Left renal cortex interstitium (tissue), 4 donors: Measurements from ENCODE around the gene DNAH9. TPM values are rescaled to one million over a fixed set of nuclear protein-coding genes. Genes with fewer than 3 reads are reported as not detected.

Experiments
- DNase-seq, 4 donors: peaks; one replicate each; pipeline ENCODE4 v3.0.0-alpha.2; 2013; ENCODE audit warnings: low read depth in 4 of 4, low spot score in 2 of 4, missing footprints in 1 of 4
- polyA plus RNA-seq, 4 donors: library from polyadenylated mRNA; unstranded; fragments of 120-200 nt; gene quantifications; one replicate each; pipeline ENCODE4 v1.2.1, GENCODE V29; 2013; ENCODE audit not compliant: insufficient read length in 4 of 4

The DNAH9 gene
- polyA plus RNA-seq, 4 donors = 4.3 to 10.4 (median 5.5) TPM

DNA sequence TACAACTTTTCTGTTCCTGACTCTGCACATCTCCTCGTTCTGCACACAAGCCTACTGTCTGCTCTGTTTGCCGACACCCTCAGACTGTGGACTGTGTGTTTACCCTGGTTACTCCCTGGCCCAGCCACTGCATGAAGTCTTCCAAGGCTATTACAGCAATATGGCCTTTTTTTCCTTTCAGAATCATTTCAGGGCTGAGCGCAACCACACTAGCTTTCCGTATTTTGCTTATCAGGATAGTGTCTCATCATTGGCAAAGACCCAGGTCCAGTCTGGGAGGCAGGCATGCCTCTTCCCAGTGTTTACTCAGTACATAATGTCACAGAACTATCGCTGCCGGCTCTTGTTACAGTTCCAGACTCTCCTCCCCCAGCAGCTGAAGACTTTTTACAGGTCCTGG is 10.1 kb downstream of the DNAH9 start:
- DNase-seq = peak in 3 of 4 donors; percentile 47 to 56 (median 52)

DNA sequence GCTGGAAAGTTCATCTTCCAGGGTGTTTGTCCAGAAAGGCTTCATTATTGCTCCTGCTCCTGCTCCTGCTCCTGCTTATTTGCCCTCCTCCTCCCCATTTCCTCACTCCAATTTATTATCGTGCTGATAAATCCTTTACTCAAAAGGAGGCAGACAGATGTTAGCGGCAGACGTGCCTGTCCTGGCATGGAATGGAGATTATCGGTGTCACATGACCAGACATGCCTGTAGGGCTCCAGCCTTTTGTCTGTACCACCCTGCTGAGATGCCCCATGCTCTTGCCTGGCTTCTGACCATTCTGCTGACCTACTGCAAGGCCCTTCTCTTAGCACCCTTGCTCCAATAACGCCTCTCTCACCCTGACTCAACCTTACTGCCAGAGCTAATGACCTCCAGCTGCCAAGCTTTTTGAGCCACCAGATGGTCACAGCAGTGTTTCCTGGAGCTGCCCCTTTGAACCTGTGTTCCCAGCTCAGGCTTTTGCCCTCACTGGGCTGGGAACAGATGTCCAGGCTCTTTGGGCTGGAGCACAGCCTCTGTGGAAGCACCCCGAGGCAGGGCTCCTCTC is 12.8 kb downstream of the DNAH9 start:
- no peak for DNase-seq

DNA sequence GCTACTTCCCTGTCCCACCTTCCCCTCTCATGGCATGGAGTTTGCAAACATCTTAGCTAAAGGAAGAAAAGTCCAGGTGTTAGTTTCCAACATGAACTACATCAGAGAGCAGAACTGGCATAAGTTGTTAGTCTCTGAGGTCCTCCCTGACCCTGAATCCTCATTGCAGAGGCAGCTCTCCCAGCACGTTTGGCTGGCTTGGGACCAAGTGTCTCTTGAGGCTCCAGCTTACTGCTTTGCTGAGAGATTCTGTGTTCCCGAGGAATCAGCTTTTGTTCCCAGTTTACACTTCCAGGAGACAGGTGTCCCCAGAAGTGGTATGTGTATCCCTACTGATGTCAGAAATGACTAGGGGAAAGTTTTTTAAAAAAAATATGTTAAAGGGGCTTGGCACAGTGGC is 14.7 kb downstream of the DNAH9 start:
- no peak for DNase-seq

DNA sequence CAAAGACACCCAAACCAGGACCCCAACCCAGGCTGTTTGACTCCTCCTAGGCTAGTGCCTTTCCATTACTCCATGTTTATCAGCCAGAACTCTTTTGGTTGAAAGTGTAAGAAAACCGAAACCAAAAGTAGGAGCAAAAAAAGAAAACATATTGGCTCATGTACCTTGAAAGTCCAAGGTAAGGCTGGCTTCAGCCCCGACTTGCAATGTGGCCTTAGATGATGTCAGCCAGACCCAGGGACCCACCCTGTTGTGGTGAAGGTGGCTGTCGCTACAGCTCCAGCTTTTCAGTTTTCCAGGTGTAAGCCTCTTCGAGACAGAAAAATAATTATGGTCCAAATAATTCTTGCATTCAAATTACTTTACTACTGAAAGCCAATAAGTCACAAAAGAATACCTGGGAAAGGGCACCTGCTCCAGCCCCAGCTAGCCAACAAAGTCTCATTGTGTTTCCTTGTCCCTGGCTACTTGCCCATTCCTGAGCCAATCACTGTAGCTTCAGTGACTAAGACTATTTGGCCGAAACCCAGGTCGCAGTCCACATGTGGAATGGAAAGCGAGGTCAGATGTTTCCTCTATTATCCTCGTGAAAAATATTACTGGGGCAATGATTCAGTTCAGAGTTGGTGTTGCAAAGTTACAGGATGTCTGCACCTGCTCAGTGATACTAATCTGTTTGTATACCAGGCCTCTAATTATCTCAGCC is 20.7 kb downstream of the DNAH9 start:
- DNase-seq = no peak

DNA sequence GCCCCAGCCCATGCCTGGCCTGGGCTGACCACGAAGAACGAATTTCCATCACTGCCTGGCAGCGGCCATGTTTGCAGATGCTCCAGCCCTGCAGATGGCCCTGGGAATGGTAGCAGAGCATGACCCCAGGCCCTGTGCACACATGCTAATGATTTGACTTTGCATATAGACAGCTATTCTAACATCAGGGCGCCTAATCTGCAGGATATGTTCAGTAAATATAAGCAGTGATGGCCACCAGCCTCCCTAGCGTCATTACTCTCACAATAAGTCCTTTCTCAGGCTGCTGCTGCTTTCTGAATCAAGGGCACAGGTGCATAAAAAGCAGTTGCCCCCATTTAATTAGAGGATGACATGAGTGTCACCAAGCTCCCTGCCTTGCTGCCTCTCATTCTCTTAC is 24.2 kb downstream of the DNAH9 start:
- DNase-seq = no peak

DNA sequence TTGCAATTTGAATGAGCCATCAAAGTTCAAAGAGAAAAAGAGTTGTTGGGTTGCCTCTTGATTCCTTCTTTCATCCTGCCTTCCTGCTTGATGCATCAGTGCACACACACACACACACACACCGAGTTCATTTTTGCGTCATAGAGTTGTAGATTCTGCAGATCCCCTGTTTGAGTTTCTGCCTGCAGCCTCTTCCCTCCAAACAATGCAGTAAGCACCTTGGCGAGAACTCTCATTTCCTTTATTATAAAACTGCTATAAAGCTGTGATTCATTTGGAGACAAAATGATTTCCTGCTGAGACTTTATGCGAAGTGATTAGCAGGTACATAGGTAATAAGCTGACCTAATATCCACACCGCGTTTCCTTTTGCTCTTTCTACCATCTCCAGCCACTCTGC is 26.7 kb downstream of the DNAH9 start:
- DNase-seq = no peak

DNA sequence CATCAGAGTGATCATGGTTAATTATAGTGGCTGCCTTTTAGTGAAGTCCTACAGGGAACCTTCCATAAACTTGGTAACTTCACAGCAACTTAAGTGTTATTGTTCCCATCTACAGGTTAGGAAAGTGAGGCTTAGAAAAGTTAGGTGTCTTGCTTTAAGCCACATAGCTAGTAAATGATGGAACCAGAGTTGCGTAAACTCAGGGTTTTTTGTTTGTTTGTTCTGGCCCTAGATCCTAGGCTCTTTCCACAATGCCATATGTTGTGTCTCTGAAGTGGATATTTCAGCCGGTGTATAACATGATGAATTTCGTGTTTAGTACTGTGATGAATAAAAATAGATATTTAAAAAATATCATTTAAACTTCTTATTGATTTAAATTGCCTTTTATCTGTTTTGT is 27.6 kb downstream of the DNAH9 start:
- no peak for DNase-seq

DNA sequence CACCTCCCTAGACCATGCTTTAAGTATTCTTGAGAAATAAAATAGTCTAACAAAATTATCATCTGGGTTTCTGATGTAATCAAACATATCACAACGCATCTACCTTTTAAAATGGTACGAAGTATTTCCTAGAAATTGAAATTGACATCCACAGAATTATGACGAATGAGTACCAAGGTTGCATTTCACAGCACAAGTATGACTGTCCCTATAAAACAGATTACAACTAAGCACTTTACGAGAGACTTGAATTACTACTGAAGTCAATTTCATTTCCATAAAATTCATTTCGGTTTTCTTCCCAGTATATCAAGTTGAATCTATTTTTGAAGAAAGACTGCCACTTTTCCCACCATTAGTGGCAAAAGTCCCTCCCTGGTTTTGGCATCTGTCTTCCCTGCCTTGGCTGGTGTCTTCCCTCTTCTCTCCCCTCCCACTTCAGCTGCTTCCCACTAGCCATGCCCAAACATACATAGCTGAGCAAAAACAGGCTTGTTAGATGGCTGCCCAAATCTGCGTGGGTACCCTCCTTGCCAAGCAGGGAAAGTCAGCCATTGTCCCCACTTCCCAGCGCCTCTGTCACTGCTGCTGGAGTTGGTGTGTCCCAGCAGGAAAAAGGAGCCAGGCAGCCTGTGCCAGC is 29.2 kb downstream of the DNAH9 start:
- DNase-seq = no peak

DNA sequence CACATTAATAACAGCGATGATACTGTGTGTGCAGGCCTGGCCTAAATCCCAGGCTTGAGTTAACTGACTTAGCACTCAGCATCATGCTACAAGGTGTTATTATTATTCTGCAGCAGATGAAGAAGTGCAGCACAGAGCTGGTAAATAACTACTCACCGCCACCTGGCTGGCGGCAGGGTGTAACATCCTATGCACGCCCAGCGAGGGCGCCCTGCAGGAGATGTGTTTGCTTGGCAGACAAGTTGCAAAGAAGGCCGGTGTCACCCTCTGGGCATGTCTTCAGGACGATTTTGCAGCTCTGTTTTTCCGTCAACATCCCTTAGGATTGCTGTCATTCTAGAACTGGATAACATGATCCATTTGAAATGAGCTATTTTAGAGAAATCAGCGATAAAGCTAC is 30.1 kb downstream of the DNAH9 start:
- no peak for DNase-seq

DNA sequence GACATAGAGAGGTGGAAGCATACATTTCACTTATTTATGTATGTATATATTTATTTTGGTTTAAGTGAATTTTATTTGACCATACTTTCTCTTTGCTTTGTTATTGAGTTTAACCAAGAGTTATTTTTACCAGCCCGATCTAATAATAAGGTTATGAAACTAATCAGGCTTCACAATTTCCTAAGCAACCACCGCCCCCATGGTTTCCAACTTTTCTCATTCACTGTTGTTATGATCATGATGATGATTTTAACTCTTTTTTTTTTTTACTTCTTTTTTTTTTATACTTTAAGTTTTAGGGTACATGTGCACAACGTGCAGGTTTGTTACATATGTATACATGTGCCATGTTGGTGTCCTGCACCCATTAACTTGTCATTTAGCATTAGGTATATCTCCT is 30.6 kb downstream of the DNAH9 start:
- DNase-seq = no peak

DNA sequence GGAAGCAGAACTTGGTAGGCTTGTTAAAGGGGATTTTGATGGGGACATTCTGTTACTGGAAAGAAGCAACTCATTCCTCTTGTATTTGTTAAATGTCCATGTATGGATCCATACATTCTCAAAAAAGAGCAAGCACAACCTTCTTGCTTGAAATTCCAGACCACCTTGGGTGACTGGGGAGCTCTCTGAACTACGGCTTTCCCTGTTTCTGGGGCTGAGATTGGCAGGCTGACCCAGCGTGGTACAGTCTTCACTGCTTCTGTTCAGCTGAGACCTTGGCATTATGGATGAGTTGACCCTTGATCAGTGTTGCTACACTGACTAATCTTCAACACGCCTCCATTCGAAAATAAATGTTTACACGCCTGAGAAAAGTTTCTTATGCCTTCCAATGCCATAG is 38.5 kb downstream of the DNAH9 start:
- no peak for DNase-seq

DNA sequence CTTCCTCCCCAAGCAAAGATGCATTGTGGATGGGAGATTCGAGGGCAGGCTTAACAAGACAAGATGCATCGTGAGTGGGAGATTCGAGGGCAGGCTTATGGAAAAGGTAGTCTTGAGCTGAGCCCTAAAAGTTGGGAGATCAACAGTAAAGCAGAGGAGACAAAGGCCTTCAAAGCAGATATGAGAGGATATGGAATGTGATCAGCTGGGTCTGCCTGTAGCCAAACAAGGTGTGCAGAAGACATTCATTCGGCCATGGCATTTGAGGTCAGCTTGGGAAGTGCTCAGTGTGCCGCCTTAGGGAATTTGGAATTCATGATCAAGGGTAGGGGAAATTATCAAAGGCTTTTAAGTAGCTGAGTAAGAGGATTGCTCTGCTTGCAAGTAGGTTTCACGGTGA is 39.5 kb downstream of the DNAH9 start:
- no peak for DNase-seq

DNA sequence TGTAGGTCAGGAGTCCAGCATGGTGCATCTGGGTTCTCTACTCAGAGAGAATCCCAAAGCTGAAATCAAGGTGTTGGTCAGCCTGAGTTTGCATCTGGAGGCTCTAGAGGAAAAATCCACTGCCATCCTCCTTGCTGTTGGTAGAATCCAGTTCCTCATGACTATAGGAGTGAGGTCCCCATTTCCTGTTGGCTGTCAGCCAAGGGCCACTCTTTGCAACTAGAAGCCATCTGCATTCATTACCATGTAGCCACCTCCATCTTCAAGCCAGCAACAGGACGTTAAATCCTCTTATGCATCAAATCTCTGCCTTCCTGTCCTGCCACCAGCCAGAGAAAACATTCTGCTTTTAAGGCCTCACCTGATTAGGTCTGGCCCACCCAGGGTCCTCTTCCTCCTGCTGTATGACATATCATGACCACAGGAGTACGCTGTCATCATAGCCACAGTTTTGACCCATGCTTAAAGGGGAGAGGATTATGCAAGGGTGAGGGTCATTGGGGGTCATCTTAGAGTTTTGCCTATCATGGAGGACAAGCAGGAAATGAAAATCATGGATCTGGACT is 40.5 kb downstream of the DNAH9 start:
- no peak for DNase-seq

DNA sequence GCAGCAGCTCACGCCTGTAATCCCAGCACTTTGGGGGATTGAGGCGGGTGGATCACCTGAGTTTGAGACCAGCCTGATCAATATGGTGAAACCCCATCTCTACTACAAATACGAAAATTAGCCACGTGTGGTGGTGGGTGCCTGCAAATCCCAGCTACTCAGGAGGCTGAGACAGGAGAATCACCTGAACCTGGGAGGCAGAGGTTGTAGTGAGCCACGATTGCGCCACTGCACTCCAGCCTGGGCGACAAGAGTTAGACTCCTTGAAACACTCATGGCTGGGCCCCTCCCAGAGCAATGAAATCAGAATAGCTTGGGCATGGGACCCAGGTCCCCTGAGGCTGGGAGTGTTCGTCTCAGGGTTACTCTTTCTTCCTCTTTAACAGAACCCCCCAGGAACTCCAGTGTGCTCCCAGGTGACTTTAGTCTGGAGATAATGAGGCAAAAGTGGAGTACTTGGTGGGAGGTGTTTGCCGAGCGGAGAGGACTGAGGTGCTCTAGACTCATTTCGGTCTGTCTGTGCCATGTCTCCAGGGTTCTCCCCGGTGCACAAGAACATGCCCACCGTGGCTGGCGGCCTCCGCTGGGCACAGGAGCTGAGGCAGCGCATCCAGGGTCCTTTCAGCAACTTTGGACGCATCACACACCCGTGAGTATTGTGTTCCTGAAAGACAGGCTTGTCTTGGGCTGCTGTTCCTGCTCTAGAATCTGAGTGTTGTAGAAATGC is 41.6 kb downstream of the DNAH9 start:
- no peak for DNase-seq

DNA sequence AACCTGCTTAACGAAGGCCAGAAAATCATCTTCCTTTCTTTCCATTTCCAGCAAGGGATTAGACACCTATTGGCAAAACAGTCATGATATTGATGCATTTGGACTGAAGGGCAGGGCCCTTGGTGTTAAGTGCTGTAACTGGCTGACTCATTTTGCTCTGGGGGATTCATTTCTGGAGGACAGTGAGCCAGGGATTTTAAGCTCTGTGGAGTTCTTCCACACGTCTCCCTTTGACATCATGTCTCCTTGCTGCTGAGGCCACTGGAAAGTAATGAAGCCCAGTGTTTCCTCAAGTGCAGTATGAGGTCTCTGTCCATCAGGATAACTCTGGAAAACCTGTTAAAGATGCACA is 42.2 kb downstream of the DNAH9 start:
- no peak for DNase-seq

DNA sequence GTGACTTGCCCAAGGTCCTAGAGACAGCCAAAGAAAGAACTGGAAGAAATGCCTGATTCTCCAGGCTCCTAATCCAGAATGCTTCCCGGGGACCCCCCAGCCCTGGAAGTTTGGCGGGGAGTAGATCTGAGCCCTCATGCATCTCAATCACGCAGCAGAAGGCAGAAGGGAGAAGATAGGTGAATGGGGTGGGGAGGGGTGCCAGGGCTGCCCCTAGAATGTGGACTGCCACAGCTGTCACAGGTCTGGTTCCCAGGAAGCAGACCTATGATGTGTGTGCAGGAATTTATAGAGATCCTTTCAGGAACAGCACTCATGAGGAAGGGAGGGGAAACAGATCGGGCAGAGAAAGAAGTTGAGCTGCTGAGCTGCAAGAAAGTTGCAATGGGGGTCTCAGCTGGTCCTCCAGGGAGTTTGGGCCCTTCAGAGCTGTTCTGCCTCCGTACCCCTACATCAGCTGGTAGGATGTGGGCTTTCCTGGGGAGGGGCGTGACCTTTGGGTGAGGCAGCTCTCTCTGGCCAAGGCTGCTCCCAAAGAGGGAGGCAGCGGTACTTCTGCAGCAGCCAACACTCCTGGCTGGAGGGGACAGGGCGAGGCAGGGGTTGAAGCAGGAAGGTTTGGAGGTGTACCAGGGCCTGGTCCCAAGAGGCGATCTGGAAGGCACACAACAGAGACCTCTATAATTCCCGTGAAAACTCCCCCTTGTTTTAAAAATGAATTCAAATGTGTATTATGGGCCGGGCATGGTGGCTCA is 43.4 kb downstream of the DNAH9 start:
- no peak for DNase-seq

DNA sequence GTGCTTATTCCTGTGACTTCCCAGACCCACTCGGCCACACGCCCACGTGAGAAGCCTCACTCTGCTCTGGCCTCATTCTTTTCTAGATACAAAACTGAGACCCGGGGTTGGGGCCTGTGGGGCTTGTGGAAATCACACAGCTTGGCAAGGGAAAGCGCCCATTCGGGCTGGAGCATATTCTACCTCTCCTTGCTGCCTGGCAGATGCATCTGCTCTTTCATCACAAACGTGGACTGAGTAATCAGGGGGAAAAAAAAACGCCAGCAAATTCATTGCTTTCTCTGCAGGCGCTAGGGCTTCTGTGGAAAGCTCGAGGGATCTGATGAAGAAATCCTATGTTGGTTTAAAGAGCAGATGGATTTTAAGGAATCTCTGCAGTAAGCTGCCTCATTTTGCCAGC is 44.4 kb downstream of the DNAH9 start:
- no peak for DNase-seq

DNA sequence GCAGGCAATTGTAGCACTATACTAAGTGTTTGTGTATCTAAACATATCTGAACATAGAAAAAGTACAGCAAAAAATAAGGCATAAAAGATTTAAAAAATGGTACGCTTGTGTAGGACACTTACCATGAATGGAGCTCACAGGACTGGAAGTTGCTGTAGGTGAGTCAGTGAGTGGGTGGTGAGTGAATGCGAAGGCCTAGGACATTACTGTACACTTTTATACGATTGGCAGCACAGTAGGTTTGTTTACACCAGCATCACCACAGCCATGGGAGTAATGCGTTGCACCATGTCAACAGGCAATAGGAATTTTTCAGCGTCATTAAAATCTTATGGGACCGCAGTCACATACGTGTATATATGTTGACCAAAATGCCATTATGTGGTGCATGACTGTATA is 45.6 kb downstream of the DNAH9 start:
- no peak for DNase-seq

DNA sequence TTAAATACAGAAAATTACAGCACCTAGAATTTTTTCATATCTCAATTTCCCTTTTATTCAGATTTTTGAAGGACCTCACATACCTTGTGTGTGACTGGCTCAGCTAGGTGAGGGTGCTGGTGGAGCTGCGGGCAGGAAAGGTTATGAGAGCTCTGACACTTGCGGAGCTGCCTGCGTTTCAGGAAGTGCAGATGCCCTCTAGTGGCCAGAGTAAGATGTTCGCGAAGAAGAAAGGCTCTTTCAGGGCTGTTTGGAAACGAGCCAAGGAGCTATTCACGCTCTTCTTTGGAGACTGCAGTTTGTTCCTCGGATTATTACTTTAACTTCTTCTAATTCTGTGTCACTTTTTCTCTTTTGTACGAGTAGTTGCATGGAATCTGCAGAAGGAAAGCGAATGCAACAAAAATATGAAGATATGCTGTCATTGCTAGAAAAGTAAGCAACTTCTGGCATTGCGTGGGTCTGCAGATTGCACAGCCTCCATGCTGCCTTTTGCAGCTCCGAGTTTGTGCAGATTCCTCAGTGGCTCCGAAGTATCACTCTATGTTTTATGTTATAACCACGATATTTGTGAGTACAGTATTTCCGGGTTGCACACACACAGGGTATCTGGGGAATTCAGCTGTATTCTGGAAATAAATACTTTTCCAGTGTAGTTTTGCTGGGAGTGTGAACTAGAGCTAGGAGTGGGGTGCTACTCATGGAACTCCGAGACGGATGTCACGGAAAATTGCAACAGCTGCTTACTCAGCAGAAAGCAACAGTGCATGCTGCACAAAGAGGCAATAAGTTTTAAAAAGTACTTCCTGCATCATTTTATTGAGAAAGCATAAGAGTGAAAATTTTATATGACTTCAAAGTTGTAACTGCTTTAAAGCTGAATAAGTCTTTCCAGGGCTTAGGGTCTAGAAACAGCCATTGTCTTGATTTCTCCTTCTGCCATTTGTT is 46.3 kb downstream of the DNAH9 start:
- peak; percentile 43 to 74 (median 56) for DNase-seq

DNA sequence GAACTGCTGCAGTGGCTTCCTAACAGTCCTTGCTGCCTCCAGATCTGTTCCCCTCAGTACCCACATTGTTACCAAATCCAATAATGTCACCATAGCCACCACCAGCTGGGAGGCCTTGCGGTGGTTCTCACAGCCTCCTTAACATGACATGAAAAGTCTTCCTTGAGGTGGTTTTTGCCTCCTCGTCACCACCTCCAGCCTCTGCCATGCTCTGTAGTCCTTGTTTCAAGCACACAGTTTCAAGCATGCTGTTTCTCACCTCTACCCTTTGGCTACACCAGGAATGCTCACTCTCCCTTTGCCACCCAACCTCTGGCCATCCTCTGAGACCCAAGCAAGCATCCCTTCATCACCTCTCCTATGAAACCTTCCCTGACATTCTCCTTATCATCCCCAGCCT is 47.2 kb downstream of the DNAH9 start:
- DNase-seq = no peak
